Panc1 (cell line): ENCODE results near the gene SQOR. TPM values are rescaled to one million over a fixed set of nuclear protein-coding genes. Genes with fewer than 3 reads are reported as not detected.

Experiments used
- ATAC-seq: fragments of 200-7000 bp; cut with Tn5 transposase; 2 replicates; pipeline ENCODE4 v1.9.1; 2020; ENCODE audit warnings: mild to moderate bottlenecking, moderate library complexity
- BruUV-seq: library from RNA; stranded (reverse); fragments of 400-500 nt; replicated peaks from 2 replicates; lab custom pipeline; 2021; lab: Mats Ljungman, UMichigan
- CTCF ChIA-PET: fragments of 300-600 bp; sonication (Branson Sonifier 250); formaldehyde crosslinking; loops from one replicate; lab custom pipeline; 2022; ENCODE audit warnings: antibody characterized with exemption; lab: Charles Lee
- POLR2A ChIA-PET: fragments of 300-600 bp; sonication (Branson Sonifier 250); formaldehyde crosslinking; loops from one replicate; lab custom pipeline; 2022; ENCODE audit warnings: antibody characterized with exemption; lab: Charles Lee
- DNase-seq: peaks from one replicate; pipeline ENCODE4 v3.0.0-alpha.2; 2010; ENCODE audit warnings: low read depth, low spot score
- H3K27ac ChIP-seq: 2 replicates; pipeline ENCODE4 v1.5.1; 2011; ENCODE audit warnings: mild to moderate bottlenecking, low read length, inconsistent platforms
- H3K27me3 ChIP-seq: fragments of 200-500 bp; sonication (Bioruptor generic); 2 replicates; pipeline ENCODE4 v1.6.0; 2014; ENCODE audit warnings: low read length, inconsistent platforms; ENCODE audit not compliant: control insufficient read depth, insufficient read depth
- H3K36me3 ChIP-seq: fragments of 200-500 bp; sonication (Bioruptor generic); 2 replicates; pipeline ENCODE4 v1.5.1; 2014; ENCODE audit warnings: inconsistent platforms, mild to moderate bottlenecking, low read length, moderate library complexity; ENCODE audit not compliant: control insufficient read depth, insufficient read depth
- H3K4me1 ChIP-seq: 2 replicates; pipeline ENCODE4 v1.5.1; 2011; ENCODE audit warnings: inconsistent platforms, mild to moderate bottlenecking, low read length, moderate library complexity; ENCODE audit not compliant: control insufficient read depth, insufficient read depth
- H3K4me3 ChIP-seq, 2 experiments: 2 replicates each; pipeline ENCODE4 v1.5.1; 2011 to 2012; ENCODE audit warnings: low read depth in 2 of 2, low read length in 2 of 2, mild to moderate bottlenecking in 2 of 2, inconsistent platforms in 1 of 2, moderate library complexity in 1 of 2
- H3K9me3 ChIP-seq: fragments of 200-500 bp; sonication (Bioruptor generic); 2 replicates; pipeline ENCODE4 v1.5.1; 2014; ENCODE audit warnings: low read depth, mild to moderate bottlenecking, inconsistent platforms, low read length, moderate library complexity; ENCODE audit not compliant: control insufficient read depth, insufficient read depth
- POLR2AphosphoS5 ChIP-seq: IDR thresholded peaks from 2 replicates; pipeline ENCODE4 v1.6.1; 2012; ENCODE audit warnings: mild to moderate bottlenecking, low read depth, low read length, moderate library complexity
- SIN3A ChIP-seq: IDR thresholded peaks from 2 replicates; pipeline ENCODE4 v1.6.1; 2012; ENCODE audit warnings: low read depth, mild to moderate bottlenecking, low read length, moderate library complexity, borderline replicate concordance; ENCODE audit not compliant: insufficient read depth
- TCF7L2 ChIP-seq: IDR thresholded peaks from 2 replicates; pipeline ENCODE4 v1.6.1; 2011; ENCODE audit warnings: mild to moderate bottlenecking, low read depth, low read length, inconsistent platforms
- in situ Hi-C: cut with HindIII; loops from 2 replicates; pipeline ENCODE4 v1.10.0; 2016; ENCODE audit warnings: low sequenced_read_pairs, low pct_unique_long_range_greater_than_20kb
- intact Hi-C: fragments of 100-400 bp; cut with micrococcal nuclease; formaldehyde crosslinking; loops from one replicate; pipeline ENCODE4 v1.10.0; 2022; ENCODE audit not compliant: unreplicated experiment
- total RNA-seq: library from RNA; stranded (reverse); gene quantifications from one replicate; pipeline ENCODE4 v1.2.1, GENCODE V29; 2021; ENCODE audit not compliant: unreplicated experiment
- TF ChIP-seq, protein P1 (sequence below), 2 experiments: IDR thresholded peaks; 2 replicates each; pipeline ENCODE4 v1.6.1; 2011 to 2012; ENCODE audit warnings: low read depth in 2 of 2, control low read depth in 1 of 2, low read length in 1 of 2, mild to moderate bottlenecking in 1 of 2, moderate library complexity in 1 of 2; ENCODE audit not compliant: insufficient read depth in 1 of 2
- TF ChIP-seq, protein P2 (sequence below): fragments of 450-650 bp; IDR thresholded peaks from 2 replicates; pipeline ENCODE4 v1.5.1; 2017; ENCODE audit warnings: mild to moderate bottlenecking

Gene SQOR
- total RNA-seq, 1 experiment from 2014 or later = 62.2 TPM

DNA sequence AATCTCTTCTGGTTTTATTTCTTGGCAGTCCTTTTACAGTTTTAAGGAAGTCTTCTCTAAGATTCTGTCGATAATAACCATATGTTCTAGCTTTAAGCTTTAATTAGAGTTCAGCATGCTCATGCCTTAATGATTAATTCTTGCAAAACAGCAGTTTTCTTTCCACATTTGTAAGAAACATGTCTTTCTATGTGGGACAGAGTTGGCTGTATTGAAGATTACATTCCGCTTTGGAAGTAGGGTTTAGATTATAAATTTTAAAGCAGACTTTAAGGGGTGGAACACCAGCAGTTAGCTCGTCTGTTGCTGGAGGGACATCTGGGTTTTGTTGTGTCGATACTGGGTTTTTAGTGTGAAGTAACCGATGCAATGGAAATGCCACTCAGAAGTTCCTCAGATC is 35.3 kb downstream of the SQOR start:
- intact Hi-C loops = no loop called here
- H3K27ac ChIP-seq = no peak overlapping the region
- no peak for ATAC-seq
- TF ChIP-seq, protein P1, sequence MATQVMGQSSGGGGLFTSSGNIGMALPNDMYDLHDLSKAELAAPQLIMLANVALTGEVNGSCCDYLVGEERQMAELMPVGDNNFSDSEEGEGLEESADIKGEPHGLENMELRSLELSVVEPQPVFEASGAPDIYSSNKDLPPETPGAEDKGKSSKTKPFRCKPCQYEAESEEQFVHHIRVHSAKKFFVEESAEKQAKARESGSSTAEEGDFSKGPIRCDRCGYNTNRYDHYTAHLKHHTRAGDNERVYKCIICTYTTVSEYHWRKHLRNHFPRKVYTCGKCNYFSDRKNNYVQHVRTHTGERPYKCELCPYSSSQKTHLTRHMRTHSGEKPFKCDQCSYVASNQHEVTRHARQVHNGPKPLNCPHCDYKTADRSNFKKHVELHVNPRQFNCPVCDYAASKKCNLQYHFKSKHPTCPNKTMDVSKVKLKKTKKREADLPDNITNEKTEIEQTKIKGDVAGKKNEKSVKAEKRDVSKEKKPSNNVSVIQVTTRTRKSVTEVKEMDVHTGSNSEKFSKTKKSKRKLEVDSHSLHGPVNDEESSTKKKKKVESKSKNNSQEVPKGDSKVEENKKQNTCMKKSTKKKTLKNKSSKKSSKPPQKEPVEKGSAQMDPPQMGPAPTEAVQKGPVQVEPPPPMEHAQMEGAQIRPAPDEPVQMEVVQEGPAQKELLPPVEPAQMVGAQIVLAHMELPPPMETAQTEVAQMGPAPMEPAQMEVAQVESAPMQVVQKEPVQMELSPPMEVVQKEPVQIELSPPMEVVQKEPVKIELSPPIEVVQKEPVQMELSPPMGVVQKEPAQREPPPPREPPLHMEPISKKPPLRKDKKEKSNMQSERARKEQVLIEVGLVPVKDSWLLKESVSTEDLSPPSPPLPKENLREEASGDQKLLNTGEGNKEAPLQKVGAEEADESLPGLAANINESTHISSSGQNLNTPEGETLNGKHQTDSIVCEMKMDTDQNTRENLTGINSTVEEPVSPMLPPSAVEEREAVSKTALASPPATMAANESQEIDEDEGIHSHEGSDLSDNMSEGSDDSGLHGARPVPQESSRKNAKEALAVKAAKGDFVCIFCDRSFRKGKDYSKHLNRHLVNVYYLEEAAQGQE (IDR thresholded peaks at IDR 0.05; ENCODE audit: insufficient read depth in 1 of 2, low read depth in 2 of 2, low read length in 1 of 2) = no peak
- TF ChIP-seq SIN3A (no peak), TCF7L2 (no peak), POLR2AphosphoS5 (no peak)
- TF ChIP-seq, protein P2, sequence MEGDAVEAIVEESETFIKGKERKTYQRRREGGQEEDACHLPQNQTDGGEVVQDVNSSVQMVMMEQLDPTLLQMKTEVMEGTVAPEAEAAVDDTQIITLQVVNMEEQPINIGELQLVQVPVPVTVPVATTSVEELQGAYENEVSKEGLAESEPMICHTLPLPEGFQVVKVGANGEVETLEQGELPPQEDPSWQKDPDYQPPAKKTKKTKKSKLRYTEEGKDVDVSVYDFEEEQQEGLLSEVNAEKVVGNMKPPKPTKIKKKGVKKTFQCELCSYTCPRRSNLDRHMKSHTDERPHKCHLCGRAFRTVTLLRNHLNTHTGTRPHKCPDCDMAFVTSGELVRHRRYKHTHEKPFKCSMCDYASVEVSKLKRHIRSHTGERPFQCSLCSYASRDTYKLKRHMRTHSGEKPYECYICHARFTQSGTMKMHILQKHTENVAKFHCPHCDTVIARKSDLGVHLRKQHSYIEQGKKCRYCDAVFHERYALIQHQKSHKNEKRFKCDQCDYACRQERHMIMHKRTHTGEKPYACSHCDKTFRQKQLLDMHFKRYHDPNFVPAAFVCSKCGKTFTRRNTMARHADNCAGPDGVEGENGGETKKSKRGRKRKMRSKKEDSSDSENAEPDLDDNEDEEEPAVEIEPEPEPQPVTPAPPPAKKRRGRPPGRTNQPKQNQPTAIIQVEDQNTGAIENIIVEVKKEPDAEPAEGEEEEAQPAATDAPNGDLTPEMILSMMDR = no peak
- ChIA-PET POLR2A (no interaction called here), CTCF (no interaction called here)
- no peaks in the 10 kb centered on the region for H3K27me3 ChIP-seq
- BruUV-seq = no TSS peak
- in situ Hi-C loops = no loop called here
- H3K4me3 ChIP-seq = no peak overlapping the region
- no peaks in the 10 kb centered on the region for H3K4me1 ChIP-seq
- no peak for DNase-seq
- no peaks in the 10 kb centered on the region; the same call in 1 of the 2 replicates for H3K36me3 ChIP-seq
- H3K9me3 ChIP-seq = no peaks in the 10 kb centered on the region

DNA sequence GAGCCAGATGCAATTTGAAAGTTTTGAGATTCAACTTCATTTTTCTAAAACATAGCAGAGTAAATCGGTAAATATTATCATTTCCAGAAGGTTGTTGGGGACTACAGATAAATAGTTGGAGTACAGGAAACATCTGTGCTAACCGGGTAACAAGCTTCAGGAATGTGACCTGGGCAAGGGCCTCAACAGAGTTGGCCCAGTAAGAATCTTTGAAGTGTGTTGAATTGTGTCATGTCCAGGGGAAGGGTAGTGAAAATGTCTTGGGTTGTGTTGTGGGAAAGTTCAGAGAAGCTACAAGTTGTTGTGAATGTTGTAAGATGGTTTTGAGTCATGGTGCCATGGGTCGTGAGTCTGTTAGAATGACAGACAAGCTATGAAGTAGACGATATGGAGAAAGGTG is 35.7 kb downstream of the SQOR start:
- in situ Hi-C loops = no loop called here
- H3K4me1 ChIP-seq = no peaks in the 10 kb centered on the region
- POLR2A ChIA-PET = no interaction called here
- no peaks in the 10 kb centered on the region for H3K9me3 ChIP-seq
- ATAC-seq = no peak
- intact Hi-C loops = no loop called here
- no TSS peak for BruUV-seq
- no peak overlapping the region for H3K27ac ChIP-seq
- H3K4me3 ChIP-seq = no peak overlapping the region
- TF ChIP-seq, protein P2 = no peak
- TF ChIP-seq, protein P1 (IDR thresholded peaks at IDR 0.05; ENCODE audit: insufficient read depth in 1 of 2, low read depth in 2 of 2, low read length in 1 of 2) = no peak
- TF ChIP-seq TCF7L2 (no peak), POLR2AphosphoS5 (no peak), SIN3A (no peak)
- DNase-seq = no peak
- CTCF ChIA-PET = no interaction called here
- no peaks in the 10 kb centered on the region for H3K27me3 ChIP-seq
- H3K36me3 ChIP-seq = no peaks in the 10 kb centered on the region; the same call in 1 of the 2 replicates
